NK-92 treated with Interleukin-12 subunit alpha and Interleukin-12 subunit beta, amount 100 ng/mL, for 24 hours (cell line): Measurements from ENCODE around the gene LINC00632.

ENCODE experiments used
- DNase-seq: peaks from one replicate; lab custom pipeline; 2025; lab: John Stamatoyannopoulos, UW

The LINC00632 gene

DNA sequence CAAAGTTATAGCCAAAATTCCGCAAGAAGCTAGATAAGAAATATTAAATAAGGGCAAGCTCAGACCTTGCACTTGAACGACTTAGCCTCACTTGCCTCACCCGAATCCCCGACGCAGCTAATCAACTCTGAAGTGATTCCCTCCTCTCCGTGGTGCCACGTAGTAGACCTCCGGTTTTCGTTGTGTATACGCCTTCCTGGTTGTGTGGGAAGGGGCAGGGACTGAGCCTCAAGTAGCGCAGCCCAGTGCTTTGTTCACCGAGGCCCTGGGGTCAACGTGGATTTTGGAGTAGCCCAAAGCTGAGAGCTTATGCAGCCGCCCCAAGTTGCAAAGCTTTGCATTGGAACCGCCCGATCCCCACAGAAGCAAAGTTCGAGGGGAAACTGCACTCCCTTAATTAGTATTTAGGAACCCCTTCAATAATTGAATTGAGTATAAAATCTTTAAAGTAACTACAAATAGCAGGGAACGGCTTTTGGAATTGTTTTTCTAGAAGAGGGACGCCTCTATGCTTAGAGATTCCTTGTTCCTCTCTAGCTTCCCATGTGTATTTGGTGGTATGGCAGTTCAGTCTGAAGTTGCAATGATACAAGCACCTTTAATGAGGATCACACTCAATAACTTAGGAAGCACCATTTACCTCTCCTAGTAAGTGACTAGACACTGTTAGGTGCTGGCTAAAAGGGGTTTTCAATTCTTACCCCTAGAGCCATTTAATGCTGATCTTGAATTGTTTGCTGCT, 55.7 kb downstream of the LINC00632 start:
- no peak for DNase-seq

GRCh38 chrX:140766024-140766611, 56.6 kb downstream of the LINC00632 start:
- DNase-seq: peak; percentile 0

DNA sequence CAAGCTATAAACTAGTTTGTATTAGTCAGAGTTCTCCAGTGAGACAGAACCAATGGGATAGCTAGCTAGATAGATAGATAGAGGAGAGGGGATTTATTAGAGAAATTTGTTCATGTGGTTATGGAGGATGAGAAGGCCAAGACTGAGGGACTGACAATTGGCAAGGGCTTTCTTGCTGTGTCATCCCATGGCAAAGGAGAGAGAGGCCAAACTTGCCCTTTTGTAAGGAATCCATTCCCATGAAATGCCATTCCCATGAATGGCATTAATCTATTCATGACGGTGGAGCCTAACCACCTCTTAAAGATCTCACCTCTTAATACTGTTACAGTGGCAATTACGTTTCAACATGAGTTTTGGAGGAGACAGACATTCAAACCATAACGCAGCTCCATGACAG, 58.1 kb downstream of the LINC00632 start:
- no peak for DNase-seq

GRCh38 chrX:140775211-140775610, 65.7 kb downstream of the LINC00632 start:
- DNase-seq: no peak

DNA sequence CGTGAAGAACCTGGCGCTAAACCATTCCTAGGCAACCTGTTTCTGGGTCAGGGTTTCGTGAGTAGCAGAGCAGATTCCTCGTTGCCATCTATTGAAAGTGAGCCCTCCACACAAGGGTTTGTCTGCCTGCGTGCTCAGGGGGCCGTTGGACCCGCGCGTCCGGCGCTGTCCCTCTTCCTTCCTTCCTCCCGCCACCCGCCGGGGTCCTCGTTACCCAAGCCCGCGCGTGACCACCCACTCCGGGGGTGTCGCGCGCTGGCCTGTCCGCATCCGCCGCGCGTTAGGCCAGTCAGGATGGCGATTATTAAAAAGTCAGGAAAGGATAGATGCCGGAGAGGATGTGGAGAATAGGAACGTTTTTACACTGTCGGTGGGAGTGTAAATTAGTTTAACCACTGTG, 66.8 kb downstream of the LINC00632 start:
- no peak for DNase-seq

- no peak for DNase-seq
Observed at GRCh38 chrX:140794642-140795041, 85.1 kb downstream of the LINC00632 start.

DNA sequence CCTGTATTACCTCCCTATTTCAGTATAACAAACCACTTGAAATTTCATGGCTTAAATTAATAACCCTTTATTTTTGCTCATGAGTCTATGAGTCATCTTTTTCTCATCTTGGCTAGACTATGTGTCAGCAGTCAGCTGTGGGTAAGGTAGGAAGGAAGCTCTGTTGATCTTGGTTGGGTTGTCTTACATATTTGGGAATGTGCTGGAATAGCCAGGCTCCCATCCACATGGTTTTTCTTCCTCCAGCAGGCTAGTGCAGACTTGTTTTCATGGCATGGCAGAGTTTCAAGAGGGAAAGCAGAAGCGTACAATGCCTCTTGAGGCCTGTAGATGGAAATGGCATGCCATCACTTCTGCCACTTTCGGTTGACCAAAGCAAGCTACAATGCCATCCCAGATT, 89.7 kb downstream of the LINC00632 start:
- DNase-seq: no peak

- DNase-seq: no peak
Observed at GRCh38 chrX:140804292-140804691, 94.7 kb downstream of the LINC00632 start.

DNA sequence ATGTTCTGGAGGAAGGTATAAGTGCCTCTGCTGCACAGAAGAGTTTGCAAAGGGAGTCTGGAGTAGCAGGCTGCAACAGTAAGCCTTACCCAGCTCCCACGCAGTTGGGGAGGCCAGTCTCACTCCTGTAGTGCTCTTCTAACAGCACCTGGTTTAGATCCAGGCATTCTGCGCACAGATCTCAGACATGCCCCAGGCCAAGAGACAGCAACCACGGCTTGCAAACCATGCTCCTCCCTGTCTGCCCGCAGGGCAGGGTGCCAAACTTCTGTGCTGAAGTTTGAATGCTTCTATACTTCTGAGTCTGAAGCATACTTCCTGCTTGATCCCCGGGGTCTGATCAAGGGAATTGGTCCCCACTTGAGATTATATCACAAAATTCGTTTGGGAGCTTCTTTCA, 106.3 kb downstream of the LINC00632 start:
- no peak for DNase-seq

DNA sequence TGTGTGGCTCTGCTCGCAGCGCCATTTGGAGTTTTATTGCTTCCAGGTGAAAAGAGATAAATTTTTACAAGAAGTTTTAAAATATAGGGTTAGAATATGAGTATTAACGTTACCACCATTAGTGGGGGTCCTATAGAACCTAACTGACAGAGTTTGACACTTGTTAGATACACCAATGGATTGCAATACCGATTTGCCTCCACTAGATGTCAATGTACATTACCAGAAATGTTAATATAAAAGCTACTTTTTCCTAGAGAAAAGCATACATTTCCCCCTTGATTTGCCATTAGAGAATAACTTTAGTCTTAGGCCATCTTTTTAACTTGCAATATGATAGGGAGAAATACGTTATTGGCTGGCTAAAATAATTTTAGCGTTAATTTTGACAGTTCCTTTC, 108.4 kb downstream of the LINC00632 start:
- DNase-seq: no peak

DNA sequence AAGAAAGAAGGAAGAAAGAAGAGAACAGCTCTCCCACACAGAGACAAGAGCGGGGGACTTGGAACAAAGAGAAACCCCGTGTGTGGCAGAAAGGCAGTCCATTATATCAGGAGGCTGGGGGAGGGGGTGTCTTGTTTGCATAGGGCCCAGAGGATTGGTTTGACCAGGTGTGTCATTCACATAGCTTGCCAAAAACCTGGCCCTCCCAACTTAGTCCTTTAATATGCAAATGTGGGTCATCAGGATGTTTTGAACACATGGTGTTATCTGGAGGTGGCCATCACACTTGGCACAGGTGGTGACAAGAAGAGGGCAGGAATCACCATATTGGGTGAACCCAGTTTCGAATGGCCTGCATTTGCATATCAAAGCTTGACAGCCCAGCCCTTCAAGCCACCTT, 111.7 kb downstream of the LINC00632 start:
- DNase-seq: no peak

GRCh38 chrX:140822184-140822583, 112.6 kb downstream of the LINC00632 start:
- DNase-seq: no peak

DNA sequence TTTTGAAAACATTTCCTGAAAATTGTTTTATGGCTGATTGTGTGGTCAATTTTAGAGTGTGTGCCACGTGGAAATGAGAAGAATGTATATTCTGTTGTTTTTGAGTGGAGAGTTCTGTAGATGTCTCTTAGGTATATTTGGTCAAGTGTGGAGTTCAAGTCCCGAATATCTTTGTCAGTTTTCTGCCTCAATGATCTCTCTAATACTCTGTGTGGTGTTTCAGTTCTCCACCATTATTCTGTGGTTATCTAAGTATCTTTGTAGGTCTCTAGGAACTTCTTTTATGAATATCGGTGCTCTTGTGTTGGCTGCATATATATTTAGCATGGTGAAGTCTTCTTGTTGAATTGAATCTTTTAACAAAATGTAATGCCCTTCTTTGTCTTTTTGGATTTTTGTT, 113.3 kb downstream of the LINC00632 start:
- no peak for DNase-seq

DNA sequence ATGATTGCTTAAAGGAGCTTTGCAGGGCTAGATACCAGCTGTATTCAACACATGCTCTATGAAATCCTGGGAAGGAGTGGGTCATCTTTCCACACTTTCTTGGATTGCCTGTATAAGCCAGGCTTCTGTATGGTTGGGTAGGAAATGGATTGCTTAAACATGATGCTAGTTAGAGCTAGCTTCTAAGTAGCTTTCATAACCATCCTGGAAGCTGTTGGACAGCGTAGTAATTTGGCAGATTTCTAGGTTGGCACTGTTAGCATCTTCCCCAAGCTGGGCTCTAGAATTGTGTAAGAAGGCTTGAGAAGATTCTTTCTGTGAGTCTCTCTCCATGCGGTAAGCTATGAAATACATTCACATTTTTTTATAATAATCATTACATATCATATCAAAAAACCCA, 127.3 kb downstream of the LINC00632 start:
- DNase-seq: no peak
